ENCODE results near the gene DTX3.
A peak's percentile ranks its signal among the peaks of the same experiment; 100 is the strongest.
"Not testable (repeated sequence)": the region's sequence is repeated elsewhere in the genome, so short reads cannot be mapped to it uniquely, and the experiment has no call there.

DTX3 gene

GRCh38 chr12:57583008-57583831 lies 21.4 kb upstream of the DTX3 start:
- peak; percentile 76 for DNase-seq

- DNase-seq = no peak
These were observed 20.6 kb upstream of the DTX3 start for GRCh38 chr12:57584050-57584449.

DNA sequence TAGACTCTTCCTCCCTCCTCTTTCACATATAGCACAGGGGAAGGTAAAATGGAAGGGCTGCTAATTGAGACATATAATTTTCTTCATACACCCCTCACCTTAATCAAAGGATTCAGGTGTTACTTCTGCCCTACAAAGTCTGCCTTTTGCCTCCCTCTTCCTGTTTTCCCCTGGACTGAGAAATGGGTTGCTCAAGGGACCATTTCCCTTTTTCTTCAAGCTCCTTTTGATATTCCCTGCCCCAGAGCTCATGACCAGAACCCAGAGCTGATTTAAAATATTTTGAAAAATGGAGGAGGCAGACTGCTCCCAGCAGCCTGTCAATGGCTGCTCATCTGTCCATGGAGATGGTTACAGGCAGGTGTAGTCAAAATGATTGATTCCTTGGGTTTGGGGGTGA lies 19.9 kb upstream of the DTX3 start:
- no peak for DNase-seq

- no peak for DNase-seq
These were observed 19.5 kb upstream of the DTX3 start for GRCh38 chr12:57585156-57585555.

DNA sequence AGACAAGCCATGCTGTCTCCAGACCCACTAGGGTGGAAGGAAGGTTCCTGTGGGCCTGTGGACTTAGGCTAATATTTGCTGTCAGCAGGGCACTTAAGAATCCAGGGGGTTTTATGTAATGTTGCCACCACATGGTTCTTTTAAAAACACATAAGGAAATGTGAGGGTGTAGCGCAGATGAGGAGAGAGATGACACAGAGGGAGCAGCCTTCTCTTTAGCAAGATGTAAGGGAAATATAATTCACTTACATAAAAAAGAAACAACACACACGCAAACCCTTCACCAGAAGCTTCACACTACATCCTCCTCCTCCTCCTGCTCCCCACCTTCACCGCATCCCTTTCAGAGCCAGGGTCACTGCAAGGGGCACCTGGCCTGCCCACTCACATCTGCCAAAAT lies 18.5 kb upstream of the DTX3 start:
- no peak for DNase-seq

DNA sequence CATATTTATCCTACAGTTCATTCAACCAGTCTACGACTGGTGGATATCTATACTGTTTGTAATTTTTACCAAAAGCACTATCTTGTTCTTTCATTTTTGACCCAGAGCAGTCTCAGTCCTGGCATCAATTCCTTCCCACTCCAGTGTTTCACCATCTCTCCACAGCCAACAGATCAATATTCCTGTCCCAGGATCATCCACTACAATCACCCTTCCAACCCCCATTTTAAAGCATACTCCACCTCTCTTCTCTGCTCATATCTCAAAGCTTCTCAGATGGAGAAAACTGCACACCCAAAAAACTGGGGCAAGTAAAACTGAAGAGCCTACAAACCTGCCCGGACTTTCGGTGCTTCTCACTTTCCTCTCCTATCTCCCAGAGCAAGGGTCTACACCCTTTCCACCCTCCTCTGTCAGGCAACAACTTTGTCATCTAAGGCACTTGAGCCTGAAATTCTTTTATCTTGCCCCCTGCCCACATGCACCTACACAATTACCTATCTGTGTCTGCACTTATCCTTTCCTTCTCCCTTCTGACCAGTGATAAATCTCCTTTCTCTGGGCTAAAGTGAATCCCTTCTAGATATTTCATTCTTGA lies 17.7 kb upstream of the DTX3 start:
- no peak for DNase-seq

DNA sequence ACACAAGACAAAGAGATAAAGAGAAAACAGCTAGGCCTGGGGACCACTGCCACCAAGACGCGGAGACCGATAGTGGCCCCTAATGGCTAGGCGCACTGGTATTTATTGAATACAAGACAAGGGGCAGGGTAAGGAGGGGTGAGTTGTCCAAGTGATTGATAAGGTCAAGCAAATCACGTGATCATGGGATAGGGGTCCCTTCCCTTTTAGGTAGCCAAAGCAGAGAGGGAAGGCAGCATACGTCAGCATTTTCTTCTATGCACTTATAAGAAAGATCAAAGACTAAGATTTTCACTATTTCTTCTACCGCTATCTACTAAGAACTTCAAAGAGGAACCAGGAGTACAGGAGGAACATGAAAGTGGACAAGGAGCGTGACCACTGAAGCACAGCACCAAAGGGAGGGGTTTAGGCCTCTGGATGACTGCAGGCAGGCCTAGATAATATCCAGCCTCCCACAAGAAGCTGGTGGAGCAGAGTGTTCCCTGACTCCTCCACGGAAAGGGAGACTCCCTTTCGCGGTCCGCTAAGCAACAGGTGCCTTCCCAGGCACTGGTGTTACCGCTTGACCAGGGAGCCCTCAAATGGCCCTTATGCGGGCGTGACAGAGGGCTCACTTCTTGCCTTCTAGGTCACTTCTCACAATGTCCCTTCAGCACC lies 15.5 kb upstream of the DTX3 start:
- not testable (repeated sequence) for DNase-seq

- no peak for DNase-seq
These were observed 14.2 kb upstream of the DTX3 start for GRCh38 chr12:57590479-57590863.

DNA sequence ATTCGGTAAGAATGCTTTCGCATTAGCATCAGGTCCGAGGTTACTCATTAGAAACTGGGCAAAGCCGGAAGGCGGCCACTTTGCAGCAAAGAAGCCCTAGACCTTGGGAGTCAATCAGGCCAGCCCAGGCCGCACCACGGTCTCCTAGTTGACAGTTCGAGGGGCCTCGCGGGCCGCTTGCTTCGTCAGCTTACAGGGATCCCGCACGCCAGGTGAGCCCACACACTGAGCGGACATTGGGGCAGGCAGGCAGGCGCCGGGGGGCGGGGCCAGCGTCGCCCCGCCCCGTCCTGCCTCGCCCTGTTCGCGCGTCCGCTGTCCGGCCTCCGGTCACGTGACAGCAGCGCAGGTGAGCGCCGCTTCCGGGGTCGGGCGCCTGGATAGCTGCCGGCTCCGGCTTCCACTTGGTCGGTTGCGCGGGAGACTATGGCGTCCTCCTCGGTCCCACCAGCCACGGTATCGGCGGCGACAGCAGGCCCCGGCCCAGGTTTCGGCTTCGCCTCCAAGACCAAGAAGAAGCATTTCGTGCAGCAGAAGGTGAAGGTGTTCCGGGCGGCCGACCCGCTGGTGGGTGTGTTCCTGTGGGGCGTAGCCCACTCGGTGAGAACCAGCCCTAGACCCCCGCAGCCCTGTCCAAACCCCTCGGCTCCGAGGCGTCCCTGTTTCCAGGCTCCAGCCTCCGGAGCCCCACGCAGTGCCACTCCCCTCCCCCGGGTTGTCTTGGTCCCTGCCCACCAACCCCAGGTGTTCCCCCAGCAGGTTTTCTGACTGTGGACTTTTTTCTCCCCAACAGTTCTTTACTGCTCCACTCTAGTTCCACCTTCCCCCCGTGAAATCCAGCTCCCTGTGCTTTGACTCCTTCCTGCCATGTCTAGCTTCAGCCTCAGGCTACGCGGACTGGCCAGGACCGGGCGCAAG lies 13.5 kb upstream of the DTX3 start, which contains the start of gene PIP4K2C:
Gene PIP4K2C, plus strand, starts transcription at position 329 of the 918 bp plus-strand sequence. Its CDS starts 98 bp downstream, at position 427.
- peak; percentile 82 for DNase-seq

- DNase-seq = no peak
These were observed 12.8 kb upstream of the DTX3 start for GRCh38 chr12:57591782-57592325.

DNA sequence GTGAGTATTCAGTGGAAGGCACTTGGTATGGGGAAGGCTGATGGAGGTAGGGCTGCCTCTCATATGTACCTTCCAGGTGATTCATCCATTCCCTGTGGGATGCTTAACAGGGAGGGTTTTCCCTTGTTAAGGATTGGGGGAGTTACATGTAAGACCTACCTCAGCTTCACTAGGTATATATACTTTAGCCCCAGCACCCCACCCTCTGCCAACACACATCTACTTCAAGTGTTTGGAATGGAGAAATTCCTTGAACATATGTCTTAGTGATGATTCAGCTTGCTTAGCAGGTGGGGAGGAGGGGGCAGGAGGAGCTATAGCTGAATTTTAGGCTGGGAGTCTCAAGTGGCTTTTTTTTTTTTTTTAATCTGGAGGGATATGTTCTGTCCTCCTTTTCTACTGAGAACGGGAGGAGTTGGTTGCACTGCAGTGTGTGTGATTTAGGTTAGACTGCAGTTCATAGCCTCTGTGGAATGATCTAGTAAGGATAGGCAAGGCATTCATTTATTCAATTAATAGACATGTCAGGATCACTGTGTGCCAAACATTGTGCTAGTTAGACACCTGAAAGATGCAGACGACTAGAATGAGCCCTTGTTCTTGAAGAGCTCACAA lies 12.0 kb upstream of the DTX3 start:
- DNase-seq = no peak

DNA sequence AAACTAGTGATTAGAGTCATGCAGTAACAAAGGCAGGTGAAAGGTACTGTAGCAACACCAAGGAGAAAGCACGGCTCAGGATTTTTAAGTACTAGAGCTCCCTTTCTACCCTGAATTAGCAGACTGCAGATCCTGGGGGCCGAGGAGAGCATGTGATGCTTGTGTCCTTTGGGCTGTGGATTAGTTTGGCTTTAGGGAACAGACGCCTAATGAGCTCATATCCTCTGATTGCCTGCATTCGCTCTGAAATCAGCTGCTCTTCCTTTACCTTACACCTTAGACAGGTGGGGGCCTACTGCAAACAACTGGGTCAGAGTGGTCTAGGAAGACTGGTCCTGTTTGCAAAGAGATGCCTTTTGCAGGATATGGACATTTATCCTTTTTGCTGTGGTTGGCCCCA lies 11.4 kb upstream of the DTX3 start:
- no peak for DNase-seq

DNA sequence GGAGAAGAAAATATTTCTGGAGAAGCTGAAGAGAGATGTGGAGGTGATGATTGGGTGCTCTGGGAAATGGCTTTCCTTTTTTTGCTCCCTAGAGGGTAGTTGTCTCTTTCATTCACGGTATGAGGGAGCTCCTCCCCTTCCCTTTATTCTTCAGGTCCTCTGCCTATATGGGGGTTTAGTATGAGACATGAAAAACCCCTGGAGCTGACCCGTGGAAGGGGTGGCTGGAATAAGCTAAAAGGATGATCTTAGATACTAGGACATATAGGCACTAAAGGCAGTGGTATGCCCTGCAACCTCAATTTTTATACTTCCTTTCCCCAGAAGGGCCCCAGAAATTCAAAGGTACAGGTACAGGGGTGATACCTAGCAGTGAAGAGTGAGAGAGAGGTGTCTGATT lies 4.2 kb upstream of the DTX3 start:
- DNase-seq = no peak

DNA sequence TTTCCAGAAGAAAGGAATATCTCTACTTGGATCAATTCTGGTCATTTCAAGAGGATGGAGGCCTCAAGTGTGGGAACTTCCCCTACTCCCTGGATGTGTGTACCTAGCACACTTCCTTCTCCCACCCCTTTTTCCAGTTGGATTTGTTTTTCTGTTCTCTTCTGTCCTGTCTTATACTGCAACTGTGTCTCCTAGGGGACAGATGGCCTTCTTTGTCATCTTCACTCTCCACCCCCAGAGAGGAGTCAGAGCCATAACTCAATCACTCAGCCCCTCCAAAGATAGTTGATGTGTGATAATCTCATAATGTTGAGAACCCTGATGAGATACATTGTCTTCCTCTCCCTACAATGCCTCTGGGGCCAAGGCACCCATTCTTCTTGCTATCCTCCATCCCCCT lies 2.1 kb upstream of the DTX3 start:
- no peak for DNase-seq

- DNase-seq = no peak
These were observed 1.3 kb upstream of the DTX3 start for GRCh38 chr12:57603324-57603723.

GRCh38 chr12:57603815-57604453 lies 690 bp upstream of the DTX3 start:
- DNase-seq = no peak

- DNase-seq = no peak
These were observed 577 bp downstream of the DTX3 start for GRCh38 chr12:57604992-57605810.

DNA sequence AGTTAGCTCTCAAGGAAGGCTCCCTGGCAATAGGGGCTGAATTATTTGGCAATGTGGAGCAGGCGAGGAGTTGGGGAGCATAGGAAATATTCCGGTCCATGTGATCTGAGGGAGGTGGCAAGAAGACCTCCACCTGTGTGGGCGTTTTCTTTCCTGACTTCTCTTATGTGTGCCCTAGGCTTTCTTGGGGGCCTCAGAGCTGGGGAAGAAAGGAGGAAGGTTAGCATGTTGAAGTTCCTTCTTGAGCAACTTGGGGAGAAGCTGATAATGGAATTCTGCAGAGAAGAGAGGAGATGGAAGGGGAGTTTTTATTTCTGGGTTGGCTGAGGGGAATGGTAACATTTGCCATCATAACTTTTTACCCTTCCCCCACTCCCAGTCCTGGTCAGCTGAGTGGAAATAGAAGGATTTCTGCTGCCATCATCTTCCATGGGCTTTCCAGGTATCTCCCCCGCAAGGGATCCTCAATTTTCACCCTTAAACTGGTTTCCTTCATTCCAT lies 1.2 kb downstream of the DTX3 start:
- no peak for DNase-seq

DNA sequence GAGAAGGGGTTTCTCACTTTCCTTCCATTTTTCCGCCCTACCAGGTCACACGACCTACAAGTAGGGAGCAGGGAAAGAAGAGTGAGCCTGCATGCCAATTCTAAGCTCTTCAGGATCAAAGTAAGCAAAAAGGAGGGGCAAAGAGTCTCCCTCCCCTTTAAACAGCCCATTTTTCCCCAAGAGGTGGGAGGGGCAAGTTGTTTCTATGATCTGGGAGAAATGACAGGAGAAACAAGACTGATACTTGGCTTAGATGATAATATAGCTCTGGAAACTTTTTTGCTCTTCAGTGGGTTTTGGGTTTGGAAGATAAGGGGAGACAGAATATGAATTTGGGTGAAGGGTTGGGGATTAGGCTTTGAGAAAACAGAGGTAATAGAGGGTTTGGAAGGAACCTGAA lies 1.8 kb downstream of the DTX3 start:
- no peak for DNase-seq

DNA sequence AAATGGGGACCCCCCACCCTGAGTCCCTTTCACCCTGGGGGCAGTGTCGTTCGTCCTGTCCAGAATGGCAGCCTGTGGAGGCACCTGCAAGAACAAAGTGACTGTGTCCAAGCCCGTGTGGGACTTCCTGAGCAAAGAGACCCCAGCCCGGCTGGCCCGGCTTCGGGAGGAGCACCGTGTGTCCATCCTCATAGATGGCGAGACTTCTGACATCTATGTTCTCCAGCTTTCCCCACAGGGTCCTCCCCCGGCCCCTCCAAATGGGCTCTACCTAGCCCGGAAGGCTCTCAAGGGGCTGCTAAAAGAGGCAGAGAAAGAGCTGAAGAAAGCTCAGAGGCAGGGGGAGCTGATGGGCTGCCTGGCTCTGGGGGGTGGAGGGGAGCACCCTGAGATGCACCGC lies 2.2 kb downstream of the DTX3 start:
- no peak for DNase-seq
